Chondrocyte (in vitro differentiated cells): ENCODE measurements around the gene ASAH2. TPM values are rescaled to one million over a fixed set of nuclear protein-coding genes. Genes with fewer than 3 reads are reported as not detected.

Experiments
- DNase-seq: peaks from one replicate; pipeline ENCODE4 v3.0.0; 2021; ENCODE audit warnings: mixed read lengths, low spot score
- H3K27ac Mint-ChIP-seq: one replicate; pipeline ENCODE4 v1.8.0; 2021; ENCODE audit warnings: mild to moderate bottlenecking, moderate library complexity, mixed read lengths; ENCODE audit not compliant: unreplicated experiment
- H3K27me3 Mint-ChIP-seq: 2 replicates; pipeline ENCODE4 v1.8.0; 2021; ENCODE audit warnings: low read depth, mixed read lengths
- H3K36me3 Mint-ChIP-seq: 2 replicates; pipeline ENCODE4 v1.8.0; 2021; ENCODE audit warnings: low read depth, mixed read lengths
- H3K4me1 Mint-ChIP-seq: 2 replicates; pipeline ENCODE4 v1.8.0; 2021; ENCODE audit warnings: low read depth, mild to moderate bottlenecking, mixed read lengths
- H3K4me3 Mint-ChIP-seq: one replicate; pipeline ENCODE4 v1.8.0; 2021; ENCODE audit warnings: mild to moderate bottlenecking, moderate library complexity, mixed read lengths; ENCODE audit not compliant: unreplicated experiment
- H3K9me3 Mint-ChIP-seq: 2 replicates; pipeline ENCODE4 v1.8.0; 2021; ENCODE audit warnings: low read depth, mixed read lengths
- total RNA-seq: library from RNA; stranded (reverse); gene quantifications from 3 replicates; pipeline ENCODE4 v1.2.1, GENCODE V29; 2021
- TF ChIP-seq, protein P1 (sequence below): fragments of 200-600 bp; sonication (generic); IDR thresholded peaks from 2 replicates; pipeline ENCODE4 v1.5.0; 2021; ENCODE audit warnings: antibody characterized with exemption, mild to moderate bottlenecking, moderate library complexity

ASAH2 gene
- total RNA-seq, 1 donor from 2014 or later, result 1.2 TPM

DNA sequence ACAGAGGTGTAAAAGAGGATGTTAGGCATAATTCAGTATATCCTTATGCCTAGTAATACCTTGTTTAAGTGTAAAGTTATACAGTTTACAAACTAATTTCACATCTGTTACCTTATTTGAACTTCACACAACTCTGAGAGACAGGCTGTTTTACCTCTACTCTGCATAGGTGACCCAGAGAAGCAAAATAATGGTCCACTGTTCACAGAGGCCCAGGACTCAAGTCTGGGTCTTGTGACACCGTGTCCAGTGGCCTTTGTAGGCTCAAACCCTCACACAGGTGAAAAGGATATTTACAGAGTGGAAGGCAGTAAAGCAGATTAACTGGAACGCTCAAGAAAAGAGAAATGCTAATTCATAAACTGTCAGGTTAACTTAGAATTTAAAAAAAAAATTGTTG, 32.1 kb downstream of the ASAH2 start:
- H3K36me3 Mint-ChIP-seq, result no peaks in the 10 kb centered on the region
- H3K4me1 Mint-ChIP-seq, result no peaks in the 10 kb centered on the region
- DNase-seq, result no peak
- peaks cover 37% of the 10 kb centered on the region for H3K27me3 Mint-ChIP-seq
- no peak overlapping the region for H3K27ac Mint-ChIP-seq
- H3K9me3 Mint-ChIP-seq, result no peaks in the 10 kb centered on the region
- H3K4me3 Mint-ChIP-seq, result no peak overlapping the region
- TF ChIP-seq, protein P1, sequence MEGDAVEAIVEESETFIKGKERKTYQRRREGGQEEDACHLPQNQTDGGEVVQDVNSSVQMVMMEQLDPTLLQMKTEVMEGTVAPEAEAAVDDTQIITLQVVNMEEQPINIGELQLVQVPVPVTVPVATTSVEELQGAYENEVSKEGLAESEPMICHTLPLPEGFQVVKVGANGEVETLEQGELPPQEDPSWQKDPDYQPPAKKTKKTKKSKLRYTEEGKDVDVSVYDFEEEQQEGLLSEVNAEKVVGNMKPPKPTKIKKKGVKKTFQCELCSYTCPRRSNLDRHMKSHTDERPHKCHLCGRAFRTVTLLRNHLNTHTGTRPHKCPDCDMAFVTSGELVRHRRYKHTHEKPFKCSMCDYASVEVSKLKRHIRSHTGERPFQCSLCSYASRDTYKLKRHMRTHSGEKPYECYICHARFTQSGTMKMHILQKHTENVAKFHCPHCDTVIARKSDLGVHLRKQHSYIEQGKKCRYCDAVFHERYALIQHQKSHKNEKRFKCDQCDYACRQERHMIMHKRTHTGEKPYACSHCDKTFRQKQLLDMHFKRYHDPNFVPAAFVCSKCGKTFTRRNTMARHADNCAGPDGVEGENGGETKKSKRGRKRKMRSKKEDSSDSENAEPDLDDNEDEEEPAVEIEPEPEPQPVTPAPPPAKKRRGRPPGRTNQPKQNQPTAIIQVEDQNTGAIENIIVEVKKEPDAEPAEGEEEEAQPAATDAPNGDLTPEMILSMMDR, result no peak

DNA sequence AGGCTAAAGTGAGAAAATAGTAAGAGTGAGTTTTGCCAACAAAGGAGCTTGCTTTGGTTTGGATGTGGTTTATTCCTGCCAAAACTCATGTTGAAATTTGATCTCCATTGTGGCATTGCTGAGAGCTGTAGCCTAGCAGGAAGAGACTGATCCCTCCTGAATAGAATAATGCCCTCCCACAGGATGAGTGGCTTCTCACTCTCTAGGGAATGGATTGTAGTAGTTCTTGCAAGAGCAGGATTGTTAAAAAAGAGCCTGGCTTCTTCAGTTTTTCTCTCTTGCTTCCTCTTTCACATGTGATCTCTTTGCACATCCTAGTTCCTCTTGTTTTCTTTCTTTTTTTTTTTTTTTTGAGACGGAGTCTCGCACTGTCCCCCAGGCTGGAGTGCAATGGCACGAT, 34.4 kb downstream of the ASAH2 start:
- H3K27me3 Mint-ChIP-seq, result peaks cover 35% of the 10 kb centered on the region
- TF ChIP-seq, protein P1, result no peak
- DNase-seq, result no peak
- no peaks in the 10 kb centered on the region for H3K9me3 Mint-ChIP-seq
- H3K36me3 Mint-ChIP-seq, result no peaks in the 10 kb centered on the region
- no peak overlapping the region for H3K27ac Mint-ChIP-seq
- no peaks in the 10 kb centered on the region for H3K4me1 Mint-ChIP-seq
- no peak overlapping the region for H3K4me3 Mint-ChIP-seq

DNA sequence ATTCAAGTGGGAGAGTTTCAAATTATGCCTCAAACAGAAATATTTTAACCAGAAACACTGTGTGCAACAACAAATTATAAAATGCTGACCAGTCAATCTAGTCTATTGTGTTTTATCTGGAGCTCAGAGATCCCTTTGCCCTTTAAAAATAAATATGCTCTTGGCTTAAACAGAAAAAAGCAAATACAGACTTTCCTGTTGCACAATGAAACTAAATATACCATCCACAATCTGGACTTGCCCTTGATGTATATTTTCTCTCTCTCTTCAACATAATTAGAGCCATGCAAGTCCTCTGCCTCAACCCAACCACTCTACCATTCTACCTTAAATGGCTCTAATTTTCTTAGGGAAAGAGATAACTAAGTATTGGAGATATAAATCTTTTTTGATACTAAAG, 34.9 kb downstream of the ASAH2 start:
- H3K27ac Mint-ChIP-seq, result no peak overlapping the region
- no peak for DNase-seq
- no peaks in the 10 kb centered on the region for H3K9me3 Mint-ChIP-seq
- H3K4me1 Mint-ChIP-seq, result no peaks in the 10 kb centered on the region
- no peak overlapping the region for H3K4me3 Mint-ChIP-seq
- TF ChIP-seq, protein P1, result no peak
- peaks cover 30% of the 10 kb centered on the region for H3K27me3 Mint-ChIP-seq
- H3K36me3 Mint-ChIP-seq, result no peaks in the 10 kb centered on the region

DNA sequence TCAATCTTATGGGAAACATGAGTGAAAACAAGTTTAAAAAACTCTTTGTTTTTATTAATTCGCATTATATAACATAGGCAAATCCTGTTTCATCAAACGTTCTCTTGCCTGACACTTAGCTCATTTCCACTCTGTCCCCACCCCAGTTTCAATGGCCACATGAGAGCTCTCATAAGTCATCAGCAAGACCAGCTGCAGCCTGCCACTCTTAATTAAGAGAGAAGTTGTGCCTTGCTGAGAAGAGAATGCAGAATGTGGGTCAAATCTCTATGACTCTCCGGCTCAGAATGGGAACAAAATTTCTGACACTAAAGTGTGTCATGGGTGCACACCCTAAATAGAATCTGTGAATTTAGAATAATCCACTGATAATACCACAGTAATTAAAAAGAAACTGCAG, 39.6 kb downstream of the ASAH2 start:
- Mint-ChIP-seq H3K4me1 (no peaks in the 10 kb centered on the region), H3K36me3 (no peaks in the 10 kb centered on the region), H3K4me3 (no peak overlapping the region), H3K27me3 (peaks cover 37% of the 10 kb centered on the region), H3K9me3 (no peaks in the 10 kb centered on the region), H3K27ac (no peak overlapping the region)
- TF ChIP-seq, protein P1, result no peak
- DNase-seq, result no peak

DNA sequence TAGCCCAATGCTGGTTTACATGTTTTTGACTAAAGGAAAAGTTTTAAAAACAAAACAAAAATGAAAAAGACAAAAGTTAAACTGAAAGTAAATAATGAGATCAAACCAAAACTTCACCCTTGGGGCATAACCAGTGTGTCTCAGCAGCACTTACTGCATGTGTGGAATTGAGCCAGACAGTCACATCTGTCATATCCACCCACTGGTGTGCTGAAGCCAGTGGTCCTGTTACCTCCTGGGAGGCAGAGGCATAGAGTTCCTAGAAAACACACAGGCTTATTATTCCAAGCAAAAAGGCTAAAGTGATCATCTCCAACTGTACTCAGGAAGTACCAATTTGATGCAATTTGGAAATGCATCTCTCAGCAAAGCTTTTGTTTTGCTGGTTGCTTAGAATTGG, 40.4 kb downstream of the ASAH2 start:
- Mint-ChIP-seq H3K9me3 (no peaks in the 10 kb centered on the region), H3K4me3 (no peak overlapping the region)
- TF ChIP-seq, protein P1, result no peak

More for the DNA sequence above, 40.4 kb downstream of the ASAH2 start:
- no peaks in the 10 kb centered on the region for H3K36me3 Mint-ChIP-seq
- DNase-seq, result no peak
- H3K27ac Mint-ChIP-seq, result no peak overlapping the region
- peaks cover 38% of the 10 kb centered on the region for H3K27me3 Mint-ChIP-seq
- no peaks in the 10 kb centered on the region for H3K4me1 Mint-ChIP-seq

Other genes starting within 250 kb of the ASAH2 start
- gene WASHC2A, start 183.6 kb downstream of the ASAH2 start, total RNA-seq, result 48.9 to 56.3 TPM (median 53.6 TPM) in 3 replicates